Hypothalamus (tissue), 51 donors: ENCODE measurements around the gene ZNF865.
A peak's percentile ranks its signal among the peaks of the same experiment; 100 is the strongest.
"Not testable (repeated sequence)": the region's sequence is repeated elsewhere in the genome, so short reads cannot be mapped to it uniquely, and the experiment has no call there.

Experiments
- DNase-seq, 51 donors: peaks; one replicate each; lab custom pipeline; 2025; lab: John Stamatoyannopoulos, UW

The ZNF865 gene

GRCh38 chr19:55605637-55606470 lies at the start of gene ZNF865:
Gene ZNF865 (plus strand): TSS chr19:55605647. CDS start chr19:55613619, 7,972 bp downstream.
- DNase-seq, result peak in 41 of 51 donors; percentile 10 to 79 (median 42)

- DNase-seq, result no peak
Observed at GRCh38 chr19:55559684-55560083, 45.8 kb upstream of the ZNF865 start.

GRCh38 chr19:55563261-55563690 lies 42.2 kb upstream of the ZNF865 start:
- peak in 2 of 51 donors; percentile 7 to 10 for DNase-seq

- no peak for DNase-seq
Observed at GRCh38 chr19:55566823-55567222, 38.6 kb upstream of the ZNF865 start.

GRCh38 chr19:55567708-55568328 lies 37.6 kb upstream of the ZNF865 start:
- DNase-seq, result no peak

- DNase-seq, result not testable (repeated sequence)
Observed at GRCh38 chr19:55569477-55569876, 36.0 kb upstream of the ZNF865 start.

GRCh38 chr19:55573929-55574328 lies 31.5 kb upstream of the ZNF865 start:
- DNase-seq, result not testable (repeated sequence)

GRCh38 chr19:55576746-55577145 lies 28.7 kb upstream of the ZNF865 start:
- no peak for DNase-seq

GRCh38 chr19:55578031-55578760 lies 27.3 kb upstream of the ZNF865 start:
- DNase-seq, result no peak

- DNase-seq, result no peak
Observed at GRCh38 chr19:55578761-55579747, 26.4 kb upstream of the ZNF865 start.

GRCh38 chr19:55579766-55580621 lies 25.5 kb upstream of the ZNF865 start:
- peak in 10 of 51 donors; percentile 14 to 60 (median 36) for DNase-seq

- DNase-seq, result peak; percentile 46 to 94 (median 82)
Observed at GRCh38 chr19:55580628-55581144, 24.8 kb upstream of the ZNF865 start, which contains the start of gene ZNF579. Gene ZNF579 (minus strand): TSS chr19:55580848. CDS start chr19:55579639, 1,209 bp downstream.

GRCh38 chr19:55581145-55581822 lies 24.2 kb upstream of the ZNF865 start:
- peak in 3 of 51 donors; percentile 18 to 64 (median 35) for DNase-seq

GRCh38 chr19:55581823-55582223 lies 23.6 kb upstream of the ZNF865 start:
- DNase-seq, result no peak

GRCh38 chr19:55582284-55582683 lies 23.2 kb upstream of the ZNF865 start:
- not testable (repeated sequence) for DNase-seq

- DNase-seq, result not testable (repeated sequence)
Observed at GRCh38 chr19:55583897-55584296, 21.6 kb upstream of the ZNF865 start.

GRCh38 chr19:55584871-55585270 lies 20.6 kb upstream of the ZNF865 start:
- no peak for DNase-seq
